ENCODE data around the gene OPN1MW.
"Not testable (repeated sequence)": the region's sequence is repeated elsewhere in the genome, so short reads cannot be mapped to it uniquely, and the experiment has no call there.

DNA sequence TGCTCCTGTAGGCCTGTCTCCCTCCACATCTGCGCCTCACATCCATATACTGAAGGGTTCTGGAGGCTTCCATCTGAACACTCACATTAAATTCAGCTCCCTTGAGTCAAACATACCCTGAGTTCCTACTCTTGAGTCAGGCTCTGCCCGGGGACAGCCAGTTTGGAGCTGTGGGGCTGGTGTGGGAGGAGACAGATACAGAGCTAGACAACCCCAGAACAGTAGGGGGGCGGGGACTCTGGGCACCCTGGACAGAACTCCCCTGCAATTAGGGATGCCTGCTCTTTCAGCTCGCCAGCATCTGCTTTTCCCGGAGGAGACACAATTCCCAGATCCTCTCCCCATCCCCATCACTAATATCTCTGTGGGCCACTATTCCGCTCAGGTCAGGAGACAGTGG lies 42.9 kb downstream of the OPN1MW start:
- not testable (repeated sequence) for TF ChIP-seq POLR2AphosphoS5 (IDR thresholded peaks at IDR 0.05)
- TF ChIP-seq, protein P1, sequence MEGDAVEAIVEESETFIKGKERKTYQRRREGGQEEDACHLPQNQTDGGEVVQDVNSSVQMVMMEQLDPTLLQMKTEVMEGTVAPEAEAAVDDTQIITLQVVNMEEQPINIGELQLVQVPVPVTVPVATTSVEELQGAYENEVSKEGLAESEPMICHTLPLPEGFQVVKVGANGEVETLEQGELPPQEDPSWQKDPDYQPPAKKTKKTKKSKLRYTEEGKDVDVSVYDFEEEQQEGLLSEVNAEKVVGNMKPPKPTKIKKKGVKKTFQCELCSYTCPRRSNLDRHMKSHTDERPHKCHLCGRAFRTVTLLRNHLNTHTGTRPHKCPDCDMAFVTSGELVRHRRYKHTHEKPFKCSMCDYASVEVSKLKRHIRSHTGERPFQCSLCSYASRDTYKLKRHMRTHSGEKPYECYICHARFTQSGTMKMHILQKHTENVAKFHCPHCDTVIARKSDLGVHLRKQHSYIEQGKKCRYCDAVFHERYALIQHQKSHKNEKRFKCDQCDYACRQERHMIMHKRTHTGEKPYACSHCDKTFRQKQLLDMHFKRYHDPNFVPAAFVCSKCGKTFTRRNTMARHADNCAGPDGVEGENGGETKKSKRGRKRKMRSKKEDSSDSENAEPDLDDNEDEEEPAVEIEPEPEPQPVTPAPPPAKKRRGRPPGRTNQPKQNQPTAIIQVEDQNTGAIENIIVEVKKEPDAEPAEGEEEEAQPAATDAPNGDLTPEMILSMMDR (IDR thresholded peaks at IDR 0.05), result not testable (repeated sequence)

All from esophagus muscularis mucosa (tissue), 3 donors.